ENCODE data around the gene COPS9.
A peak's percentile ranks its signal among the peaks of the same experiment; 100 is the strongest.

Gene COPS9

GRCh38 chr2:240132651-240132980 is 3.5 kb downstream of the COPS9 start:
- no peak for ATAC-seq

GRCh38 chr2:240131941-240132650 is 4.0 kb downstream of the COPS9 start:
- no peak for ATAC-seq

DNA sequence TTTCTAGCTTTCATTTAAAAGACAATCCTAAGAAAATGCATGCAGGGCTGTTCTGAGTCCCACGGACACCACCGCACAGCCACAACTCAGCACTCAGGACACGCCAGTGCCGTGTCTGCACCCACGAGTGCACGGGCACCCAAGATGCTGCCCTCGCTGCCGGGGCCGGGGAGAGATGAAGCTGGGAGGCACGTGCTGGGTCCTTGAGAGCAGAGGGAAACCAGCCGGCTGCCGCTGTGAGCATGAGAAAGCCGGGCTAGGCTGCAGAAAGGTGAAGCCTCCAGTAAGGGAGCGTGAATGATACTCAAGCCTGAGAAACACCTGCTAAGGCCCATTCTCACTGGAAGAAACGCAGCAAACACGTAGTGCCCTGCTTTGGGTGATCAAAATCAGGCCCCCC is 4.8 kb downstream of the COPS9 start:
- no peak for ATAC-seq

DNA sequence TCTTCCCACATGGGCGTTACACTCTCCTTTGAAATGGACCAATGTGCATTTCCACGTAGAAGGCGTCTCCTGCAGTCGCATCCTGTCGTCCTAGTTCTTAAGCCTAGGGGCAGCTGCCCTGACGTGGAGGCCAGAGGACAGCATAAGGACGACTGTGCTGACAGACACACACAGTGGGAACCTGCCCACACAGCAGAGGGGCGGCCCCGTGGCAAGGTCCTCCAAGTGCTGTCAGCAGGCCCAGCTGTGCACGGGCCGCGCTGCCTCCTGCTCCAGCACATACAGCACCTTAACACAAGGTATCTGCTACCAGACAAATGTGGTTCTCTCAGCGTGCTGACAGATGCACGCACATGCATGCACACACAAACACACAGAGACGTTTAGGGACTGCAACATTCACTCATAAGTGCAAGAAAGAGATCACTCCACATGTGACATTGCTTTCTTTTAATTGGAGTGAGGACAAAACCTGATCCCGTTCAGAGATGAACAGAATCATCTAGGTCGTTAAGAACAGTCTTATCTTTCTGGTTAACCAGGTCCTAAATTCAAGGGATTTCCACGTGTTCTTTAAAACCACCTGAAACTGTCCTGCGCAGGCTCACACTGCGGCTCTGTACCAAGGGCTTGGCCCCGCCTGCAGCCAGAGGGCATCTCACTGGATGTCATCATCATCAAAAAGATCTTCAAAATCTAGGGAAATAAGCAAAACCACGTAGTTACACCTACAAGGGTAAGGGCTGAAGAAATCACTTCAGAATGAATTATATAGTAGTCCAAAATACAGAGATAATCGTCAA is 5.5 kb downstream of the COPS9 start:
- ATAC-seq, result no peak

DNA sequence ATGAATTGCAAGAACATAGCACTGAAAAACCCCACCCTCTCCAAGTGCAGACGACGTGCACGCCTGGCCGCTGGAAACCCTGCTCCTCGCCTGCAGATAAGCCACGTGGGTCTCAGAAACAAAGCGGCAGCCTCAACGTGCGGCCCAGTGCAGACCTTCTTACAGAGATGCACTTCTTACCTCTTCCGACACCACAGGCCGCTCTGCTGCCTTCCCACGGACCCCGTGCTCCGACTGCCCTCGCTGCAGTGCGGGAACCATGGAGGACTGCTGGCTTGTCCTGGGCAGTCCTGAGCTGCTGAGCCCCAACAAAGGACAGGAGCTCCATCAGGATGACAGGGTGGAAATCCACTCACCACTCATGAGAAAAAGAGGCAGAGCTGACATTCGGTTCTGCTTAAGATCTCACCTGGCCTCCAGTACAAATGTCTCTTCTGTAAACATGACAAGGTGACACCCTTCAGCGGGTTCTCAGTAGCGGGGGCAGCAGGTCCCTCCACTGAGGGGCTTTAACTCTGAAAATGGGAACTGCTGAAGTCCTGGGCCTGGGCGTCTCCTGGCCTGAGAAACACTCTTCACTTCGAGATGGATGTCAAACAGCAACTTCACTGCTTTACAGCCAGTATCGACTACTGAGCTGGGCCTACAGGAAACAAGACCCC is 6.2 kb downstream of the COPS9 start:
- no peak for ATAC-seq

- ATAC-seq, result no peak
These were observed 6.8 kb downstream of the COPS9 start for GRCh38 chr2:240129311-240129710.

DNA sequence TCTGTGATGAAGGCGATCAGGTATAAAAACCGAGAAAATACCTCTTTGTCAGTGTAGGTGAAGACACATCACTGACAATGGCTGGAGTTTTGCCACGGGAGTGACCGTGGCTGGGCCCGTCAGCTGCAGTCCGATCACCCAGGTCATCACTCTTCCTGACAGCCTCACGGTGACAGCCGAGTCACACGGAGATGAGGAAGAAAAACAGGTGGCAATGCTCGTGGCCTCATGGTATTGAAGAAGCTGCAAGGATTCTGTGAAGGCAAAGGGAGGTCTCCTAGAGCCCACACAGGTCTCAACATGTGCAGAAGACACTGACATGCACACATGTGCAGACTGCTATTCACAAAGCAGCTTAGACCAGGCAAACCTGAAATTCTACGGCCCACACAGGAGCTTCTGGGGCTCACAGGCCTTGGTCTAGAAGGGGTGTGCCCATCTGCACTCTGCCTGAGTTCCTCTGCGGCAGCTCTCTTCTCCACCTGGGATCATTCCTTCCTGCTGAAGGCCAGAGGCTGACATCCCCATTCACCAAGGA is 7.4 kb downstream of the COPS9 start:
- no peak for ATAC-seq

DNA sequence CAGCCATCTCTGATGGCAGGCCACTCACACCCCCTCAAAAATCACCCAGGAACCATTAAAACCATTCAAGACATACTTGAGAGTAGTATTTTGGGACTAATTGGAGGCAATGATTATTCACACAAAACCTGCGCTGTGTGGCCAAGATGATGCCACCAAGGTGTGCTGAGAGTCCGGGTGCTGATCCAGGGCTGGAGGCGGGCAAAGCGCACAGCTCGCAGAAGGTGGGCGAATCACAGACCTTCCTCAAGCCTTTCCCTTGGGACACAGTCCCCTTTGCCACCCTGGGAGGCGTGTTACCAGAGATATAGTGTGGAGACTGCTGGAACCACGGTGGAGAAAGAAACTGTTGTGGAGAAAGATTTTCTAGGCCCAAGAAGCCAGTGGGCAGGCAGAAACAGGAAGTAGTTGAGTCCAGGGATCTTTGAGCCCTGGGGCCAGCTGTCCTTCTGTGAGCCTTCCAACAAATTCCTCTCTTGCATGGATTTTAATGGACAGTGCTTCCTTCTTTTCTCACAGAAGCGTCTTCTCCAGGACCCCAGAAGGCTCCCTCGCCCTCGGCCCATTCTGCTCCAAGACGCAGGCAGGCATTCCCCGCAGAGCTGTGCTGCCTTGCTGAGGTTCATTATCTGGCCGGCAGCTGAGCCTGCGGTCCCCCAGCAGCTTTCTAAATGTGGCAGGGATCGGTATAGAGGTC is 8.0 kb downstream of the COPS9 start:
- ATAC-seq, result no peak

GRCh38 chr2:240127191-240127750 is 8.8 kb downstream of the COPS9 start:
- ATAC-seq, result no peak

DNA sequence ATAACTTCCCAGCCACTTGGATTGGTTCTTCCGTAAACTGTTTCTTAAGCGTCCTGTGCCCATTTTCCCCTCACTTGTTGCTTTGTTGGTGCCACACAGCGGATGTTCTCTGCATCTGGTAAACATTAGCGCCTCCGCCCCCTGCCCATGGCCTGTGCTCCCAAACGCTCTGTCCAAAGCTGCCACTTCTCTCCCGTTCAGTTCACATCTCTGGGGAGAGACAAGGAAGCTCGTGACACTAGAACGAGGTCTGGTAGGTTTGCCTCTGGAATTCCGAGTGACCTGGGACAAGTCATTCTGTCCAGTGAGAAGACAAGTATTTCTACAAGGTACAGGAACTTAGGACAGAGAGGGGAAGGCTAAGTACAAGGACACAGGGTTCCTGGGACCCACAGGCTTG is 9.4 kb downstream of the COPS9 start:
- no peak for ATAC-seq

- no peak for ATAC-seq
These were observed 10.4 kb downstream of the COPS9 start for GRCh38 chr2:240125742-240126141.

DNA sequence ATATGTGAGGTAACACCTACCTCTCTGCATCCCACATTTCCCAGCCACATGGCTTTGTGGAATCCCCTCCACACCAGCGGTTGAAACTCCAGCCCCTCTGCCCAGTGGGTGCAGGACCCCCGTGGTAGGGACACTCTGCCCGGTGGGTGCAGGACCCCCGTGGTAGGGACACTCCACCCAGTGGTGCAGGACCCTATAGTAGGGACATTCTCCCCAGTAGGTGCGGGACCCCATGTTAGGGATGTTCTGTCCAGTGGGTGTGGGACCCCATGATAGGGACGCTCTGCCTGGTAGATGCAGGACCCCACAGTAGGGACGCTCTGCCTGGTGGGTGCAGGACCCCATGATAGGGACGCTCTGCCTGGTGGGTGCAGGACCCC is 11.5 kb downstream of the COPS9 start:
- no peak for ATAC-seq

GRCh38 chr2:240123821-240124650 is 12.1 kb downstream of the COPS9 start:
- ATAC-seq, result no peak

DNA sequence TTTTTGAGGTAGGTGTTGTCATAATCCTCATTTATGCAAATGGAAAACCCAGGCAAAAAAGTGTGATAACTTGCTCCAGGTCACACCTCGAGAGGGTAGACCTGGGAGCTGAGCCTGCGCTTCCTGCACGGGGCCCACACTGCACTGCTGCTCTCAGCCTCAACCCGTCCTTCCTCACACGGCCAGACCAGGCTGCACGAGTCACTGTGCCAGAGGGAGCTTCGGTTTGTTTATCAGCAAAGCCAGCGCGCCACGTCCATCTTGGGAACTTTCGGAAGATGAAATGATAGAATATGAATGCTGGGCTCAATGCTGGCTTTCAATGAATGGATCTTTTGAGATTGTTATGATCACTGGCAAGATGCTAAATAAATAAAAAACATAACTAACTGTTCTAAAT is 14.4 kb downstream of the COPS9 start:
- ATAC-seq, result no peak

DNA sequence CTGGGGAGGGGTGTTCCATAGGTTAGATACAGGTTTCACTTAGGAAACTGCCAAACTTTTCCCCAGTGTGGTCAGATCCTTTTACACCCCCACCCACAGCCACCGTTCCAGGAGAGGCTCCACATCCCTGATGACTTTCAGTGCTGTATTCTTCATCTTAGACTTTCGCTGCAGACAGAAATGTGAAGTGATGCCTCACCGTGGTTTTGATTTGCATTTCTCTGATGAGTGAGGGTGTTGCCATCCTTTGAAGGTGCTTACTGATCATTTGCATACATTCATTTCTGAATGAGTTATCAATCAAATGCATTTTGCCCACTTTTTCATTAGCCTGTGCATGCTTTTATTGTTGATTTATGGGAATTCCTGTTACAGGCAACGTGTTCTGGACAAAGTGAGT is 14.9 kb downstream of the COPS9 start:
- ATAC-seq, result peak; percentile 64 to 81

- ATAC-seq, result no peak
These were observed 21.9 kb downstream of the COPS9 start for GRCh38 chr2:240114233-240114632.

DNA sequence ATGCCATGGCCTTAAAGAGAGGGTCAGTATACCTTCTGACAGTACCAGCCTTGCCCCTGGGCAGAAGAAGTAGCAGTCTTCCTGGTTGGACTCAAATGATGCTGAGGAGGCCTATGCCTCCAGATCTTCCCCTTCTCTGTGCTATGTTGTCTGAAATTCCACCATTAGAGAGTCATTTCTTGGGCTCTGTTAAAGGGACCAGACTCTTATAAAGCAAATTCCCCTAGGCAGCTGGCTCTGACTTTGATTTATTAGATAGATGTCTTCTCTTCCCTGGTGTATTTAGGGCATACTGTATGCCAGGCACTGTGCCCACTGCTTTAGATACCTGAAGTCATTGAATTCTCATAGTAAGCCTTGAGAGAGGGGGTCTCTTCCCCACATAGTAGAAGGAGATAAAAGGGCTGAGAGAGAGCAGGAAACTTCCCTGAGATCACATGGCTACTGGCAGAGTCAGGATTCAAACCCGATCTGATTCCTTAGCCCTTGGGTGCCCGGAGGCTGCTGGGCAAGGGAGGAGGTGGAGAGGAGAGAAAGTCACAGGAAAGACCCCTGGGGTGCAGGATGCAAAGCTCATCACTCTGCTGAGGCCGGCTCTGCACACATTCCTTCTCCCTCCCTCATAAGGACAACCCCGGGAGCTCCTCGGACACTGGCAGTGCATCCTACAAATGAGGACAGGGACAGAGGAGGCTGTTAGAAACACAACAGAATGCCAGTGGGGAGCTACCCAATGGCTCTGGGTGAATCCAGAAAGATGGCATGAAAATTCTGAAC is 23.0 kb downstream of the COPS9 start:
- no peak for ATAC-seq

DNA sequence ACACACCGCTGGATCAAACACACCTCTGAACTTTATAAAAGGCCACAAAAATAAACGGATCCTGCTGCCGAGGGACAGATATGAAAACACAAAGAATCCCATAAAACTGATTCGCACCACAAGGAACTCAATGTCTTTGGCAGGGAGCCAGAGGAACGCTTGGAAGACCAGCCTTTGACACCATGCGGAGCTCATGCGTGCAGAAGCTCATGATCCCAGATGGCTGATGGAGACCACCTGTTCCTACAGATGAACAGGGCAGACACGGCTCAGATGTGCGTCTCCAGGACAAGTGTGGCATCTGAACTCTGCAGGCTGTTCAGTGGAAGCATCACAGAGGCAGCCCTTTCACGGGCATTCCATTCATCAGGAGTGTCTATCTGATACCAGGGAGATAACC is 24.9 kb downstream of the COPS9 start:
- ATAC-seq, result no peak

GRCh38 chr2:240109386-240109785 is 26.7 kb downstream of the COPS9 start:
- no peak for ATAC-seq

GRCh38 chr2:240107477-240107796 is 28.7 kb downstream of the COPS9 start:
- ATAC-seq, result no peak
